Smooth muscle cell (in vitro differentiated cells): Measurements from ENCODE around the gene MAST3. TPM values are rescaled to one million over a fixed set of nuclear protein-coding genes. Genes with fewer than 3 reads are reported as not detected.
A peak's percentile ranks its signal among the peaks of the same experiment; 100 is the strongest.

ENCODE experiments used
- DNase-seq: peaks from one replicate; lab custom pipeline; 2025; ENCODE audit not compliant: unreplicated experiment; lab: John Stamatoyannopoulos, UW
- H2AFZ ChIP-seq: fragments of 200-600 bp; sonication (generic); 2 replicates; pipeline ENCODE4 v1.6.0; 2016; ENCODE audit warnings: antibody characterized with exemption, low read depth, mild to moderate bottlenecking
- H3F3A ChIP-seq: fragments of 200-600 bp; sonication (generic); 2 replicates; pipeline ENCODE4 v1.6.0; 2017; ENCODE audit warnings: antibody characterized with exemption, low read depth
- H3K27ac ChIP-seq: fragments of 200-600 bp; sonication (generic); 2 replicates; pipeline ENCODE4 v1.5.1; 2016; ENCODE audit warnings: low read depth, mild to moderate bottlenecking
- H3K27me3 ChIP-seq: fragments of 200-600 bp; sonication (generic); 2 replicates; pipeline ENCODE4 v1.6.1; 2016; ENCODE audit warnings: low read depth, mild to moderate bottlenecking
- H3K36me3 ChIP-seq: fragments of 200-600 bp; sonication (generic); 2 replicates; pipeline ENCODE4 v1.5.1; 2016; ENCODE audit warnings: low read depth
- H3K4me1 ChIP-seq: fragments of 200-600 bp; sonication (generic); 2 replicates; pipeline ENCODE4 v1.5.1; 2016; ENCODE audit warnings: low read depth
- H3K4me2 ChIP-seq: fragments of 200-600 bp; sonication (generic); 2 replicates; pipeline ENCODE4 v1.6.0; 2016; ENCODE audit warnings: mild to moderate bottlenecking
- H3K4me3 ChIP-seq: fragments of 200-600 bp; sonication (generic); 2 replicates; pipeline ENCODE4 v1.5.1; 2016; ENCODE audit warnings: mild to moderate bottlenecking
- H3K79me2 ChIP-seq: fragments of 200-600 bp; sonication (generic); 2 replicates; pipeline ENCODE4 v1.6.0; 2016; ENCODE audit warnings: low read depth, mild to moderate bottlenecking
- H3K9ac ChIP-seq: fragments of 200-600 bp; sonication (generic); 2 replicates; pipeline ENCODE4 v1.6.0; 2016; ENCODE audit warnings: low read depth
- H3K9me3 ChIP-seq: fragments of 200-600 bp; sonication (generic); replicated peaks from 2 replicates; pipeline ENCODE4 v1.5.1; 2016; ENCODE audit warnings: low read depth
- H4K20me1 ChIP-seq: fragments of 200-600 bp; sonication (generic); 2 replicates; pipeline ENCODE4 v1.6.0; 2016; ENCODE audit warnings: low read depth
- WGBS: methylation state at CpG from one replicate; pipeline ENCODE4 v1.1.7; 2016; ENCODE audit warnings: low lambda C conversion rate; 5-methylcytosine and 5-hydroxymethylcytosine counted together
- polyA plus RNA-seq: library from polyadenylated mRNA; unstranded; fragments of >200 nt; fragmentation: Nextera tagmentation; extraction: Ambion mirVana; gene quantifications from 2 replicates; pipeline ENCODE4 v1.2.1, GENCODE V29; 2016
- total RNA-seq: library from RNA; depleted of rRNA; stranded (reverse); fragments of >200 nt; gene quantifications from 2 replicates; pipeline ENCODE4 v1.2.3, GENCODE V29; 2014
- TF ChIP-seq, protein P1 (sequence below): fragments of 200-600 bp; sonication (generic); IDR thresholded peaks from 2 replicates; pipeline ENCODE4 v1.5.1; 2017; ENCODE audit warnings: borderline replicate concordance, mild to moderate bottlenecking, antibody characterized with exemption; ENCODE audit not compliant: insufficient read depth, poor library complexity, severe bottlenecking

Gene MAST3
- total and polyA plus RNA-seq, 2 experiments from 2014 or later: 4.3 TPM

- Histone ChIP-seq H3K79me2 (peaks cover 13% of the 10 kb centered on the region), H3K36me3 (no peaks in the 10 kb centered on the region), H3K4me2 (no peak overlapping the region), H4K20me1 (peaks cover 10% of the 10 kb centered on the region), H3K4me3 (no peak overlapping the region), H3K27me3 (no peaks in the 10 kb centered on the region), H2AFZ (no peak overlapping the region), H3K9me3 (no peaks in the 10 kb centered on the region), H3K4me1 (peaks cover 9% of the 10 kb centered on the region), H3K27ac (no peak overlapping the region), H3F3A (peaks cover 5% of the 10 kb centered on the region), H3K9ac (no peak overlapping the region)
- 92% methylated on average over 16 of the region's 16 CpGs for WGBS
- TF ChIP-seq, protein P1, sequence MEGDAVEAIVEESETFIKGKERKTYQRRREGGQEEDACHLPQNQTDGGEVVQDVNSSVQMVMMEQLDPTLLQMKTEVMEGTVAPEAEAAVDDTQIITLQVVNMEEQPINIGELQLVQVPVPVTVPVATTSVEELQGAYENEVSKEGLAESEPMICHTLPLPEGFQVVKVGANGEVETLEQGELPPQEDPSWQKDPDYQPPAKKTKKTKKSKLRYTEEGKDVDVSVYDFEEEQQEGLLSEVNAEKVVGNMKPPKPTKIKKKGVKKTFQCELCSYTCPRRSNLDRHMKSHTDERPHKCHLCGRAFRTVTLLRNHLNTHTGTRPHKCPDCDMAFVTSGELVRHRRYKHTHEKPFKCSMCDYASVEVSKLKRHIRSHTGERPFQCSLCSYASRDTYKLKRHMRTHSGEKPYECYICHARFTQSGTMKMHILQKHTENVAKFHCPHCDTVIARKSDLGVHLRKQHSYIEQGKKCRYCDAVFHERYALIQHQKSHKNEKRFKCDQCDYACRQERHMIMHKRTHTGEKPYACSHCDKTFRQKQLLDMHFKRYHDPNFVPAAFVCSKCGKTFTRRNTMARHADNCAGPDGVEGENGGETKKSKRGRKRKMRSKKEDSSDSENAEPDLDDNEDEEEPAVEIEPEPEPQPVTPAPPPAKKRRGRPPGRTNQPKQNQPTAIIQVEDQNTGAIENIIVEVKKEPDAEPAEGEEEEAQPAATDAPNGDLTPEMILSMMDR: no peak
- DNase-seq: no peak
Measured at GRCh38 chr19:18149596-18149975, 52.0 kb downstream of the MAST3 start.

DNA sequence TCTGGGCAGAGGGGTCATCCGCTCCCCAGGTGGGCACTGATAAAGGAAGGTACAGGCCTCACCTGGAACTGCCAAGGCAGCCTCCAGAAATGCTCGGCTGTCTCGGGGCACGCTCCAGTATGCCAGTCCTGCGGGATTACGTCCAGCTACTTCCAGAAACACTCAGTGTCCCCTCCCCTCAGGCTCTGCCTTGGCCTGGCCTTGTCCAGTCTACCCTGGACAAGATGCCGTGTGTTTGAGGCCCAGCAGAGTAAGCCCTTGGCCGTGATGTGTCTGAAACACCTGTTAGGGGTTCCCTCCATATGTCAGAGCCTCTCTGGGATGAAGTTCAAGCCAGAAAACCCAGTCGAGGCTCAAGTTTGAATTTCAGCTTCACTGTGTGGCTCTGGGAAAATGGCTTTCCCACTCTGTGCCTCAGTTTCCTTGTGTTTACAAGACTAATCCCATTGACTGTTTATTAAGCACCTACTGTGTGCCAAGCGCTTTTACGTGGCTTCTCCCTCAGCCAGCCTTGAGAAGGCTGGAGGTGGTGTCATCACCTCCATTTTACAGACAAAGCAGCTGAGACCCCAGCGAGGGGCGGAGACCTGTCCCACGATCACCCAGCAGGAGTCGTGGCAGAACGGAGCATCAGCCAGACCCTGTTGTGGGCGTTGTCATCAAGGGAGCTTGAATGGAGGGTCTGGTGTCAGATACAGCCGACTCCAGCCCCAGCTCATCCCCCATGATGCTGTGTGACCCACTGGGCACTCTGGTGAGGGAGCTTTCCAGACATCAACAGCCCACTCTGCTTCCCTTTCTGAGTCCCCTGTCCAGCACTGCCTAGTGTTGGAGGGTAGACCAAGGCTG, 53.4 kb downstream of the MAST3 start:
- Histone ChIP-seq H3K9ac (no peak overlapping the region), H3K4me3 (no peak overlapping the region), H2AFZ (no peak overlapping the region), H3K9me3 (no peaks in the 10 kb centered on the region), H3K4me2 (no peak overlapping the region), H3K79me2 (peaks cover 24% of the 10 kb centered on the region), H4K20me1 (peaks cover 22% of the 10 kb centered on the region), H3K4me1 (peaks cover 9% of the 10 kb centered on the region), H3K36me3 (no peaks in the 10 kb centered on the region), H3K27me3 (no peaks in the 10 kb centered on the region), H3K27ac (no peak overlapping the region), H3F3A (peaks cover 5% of the 10 kb centered on the region)
- no peak for DNase-seq
- TF ChIP-seq, protein P1: no peak
- 91% methylated on average over 18 of the region's 18 CpGs for WGBS

DNA sequence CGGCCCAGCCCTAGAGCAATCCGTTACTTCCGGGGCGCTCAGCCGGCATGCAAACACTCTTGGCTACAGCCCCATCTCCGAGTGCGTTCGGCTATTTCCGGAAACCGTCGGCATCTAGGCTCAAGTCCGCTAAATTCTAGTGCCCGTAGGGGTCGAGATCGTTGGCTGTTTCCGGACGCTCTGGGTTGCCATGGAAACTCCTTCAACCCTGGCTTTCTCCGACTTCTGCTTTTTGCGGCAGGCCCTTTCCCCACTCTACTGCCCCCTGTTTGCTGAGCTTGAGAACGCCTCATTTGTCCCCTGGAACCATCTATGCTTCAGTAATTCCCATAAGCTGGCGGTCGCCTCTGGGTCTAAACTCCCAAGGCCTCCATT, 54.9 kb downstream of the MAST3 start:
- no peaks in the 10 kb centered on the region for H3K27me3 ChIP-seq
- H3K9me3 ChIP-seq: no peaks in the 10 kb centered on the region
- WGBS: 1% methylated on average over 22 of the region's 22 CpGs
- peaks cover 5% of the 10 kb centered on the region for H3F3A ChIP-seq
- peaks cover 9% of the 10 kb centered on the region for H3K4me1 ChIP-seq
- H3K27ac ChIP-seq: peak overlapping the region; percentile 94
- H3K36me3 ChIP-seq: no peaks in the 10 kb centered on the region
- no peak for DNase-seq
- H2AFZ ChIP-seq: peak overlapping the region; percentile 78
- peaks cover 24% of the 10 kb centered on the region for H3K79me2 ChIP-seq
- H4K20me1 ChIP-seq: peaks cover 30% of the 10 kb centered on the region
- TF ChIP-seq, protein P1: peak; percentile 55
- peak overlapping the region; percentile 83 for H3K4me3 ChIP-seq
- H3K9ac ChIP-seq: peak overlapping the region; percentile 95
- H3K4me2 ChIP-seq: peak overlapping the region; percentile 99
